Measurements from ENCODE around the gene NUP188.
"Not testable (repeated sequence)": the region's sequence is repeated elsewhere in the genome, so short reads cannot be mapped to it uniquely, and the experiment has no call there.

NUP188 gene

GRCh38 chr9:128946571-128947276 lies 775 bp upstream of the NUP188 start:
- H3K4me3 ChIP-seq (ENCODE audit: low read depth in 1 of 2, low read length in 2 of 2) = peak overlapping the region; percentile 91 to 93

GRCh38 chr9:128947277-128947526 lies 297 bp upstream of the NUP188 start:
- Histone ChIP-seq H3K27me3 (ENCODE audit: low read depth, low read length) (no peaks in the 10 kb centered on the region), H3K9me3 (ENCODE audit: control insufficient read depth in 1 of 2, low read length in 2 of 2) (no peaks in the 10 kb centered on the region), H3K27ac (ENCODE audit: low read length) (peak overlapping the region; percentile 96), H3K4me1 (ENCODE audit: control insufficient read depth in 1 of 2, insufficient read depth in 2 of 2, low read length in 2 of 2) (peaks cover 6 to 17% of the 10 kb centered on the region in 2 donors), H3K4me3 (ENCODE audit: low read depth in 1 of 2, low read length in 2 of 2) (peak overlapping the region; percentile 91 to 93), H3K36me3 (ENCODE audit: control insufficient read depth in 1 of 2, insufficient read depth in 2 of 2, low read length in 2 of 2) (peaks cover 8 to 13% of the 10 kb centered on the region in 2 donors)

More at GRCh38 chr9:128946571-128947276, 775 bp upstream of the NUP188 start:
- Histone ChIP-seq H3K36me3 (ENCODE audit: control insufficient read depth in 1 of 2, insufficient read depth in 2 of 2, low read length in 2 of 2) (peaks cover 8 to 13% of the 10 kb centered on the region in 2 donors), H3K9me3 (ENCODE audit: control insufficient read depth in 1 of 2, low read length in 2 of 2) (no peaks in the 10 kb centered on the region), H3K27ac (ENCODE audit: low read length) (peak overlapping the region; percentile 96), H3K4me1 (ENCODE audit: control insufficient read depth in 1 of 2, insufficient read depth in 2 of 2, low read length in 2 of 2) (peaks cover 6 to 17% of the 10 kb centered on the region in 2 donors), H3K27me3 (ENCODE audit: low read depth, low read length) (no peaks in the 10 kb centered on the region)

GRCh38 chr9:128961403-128961802 lies 13.9 kb downstream of the NUP188 start:
- H3K4me3 ChIP-seq (ENCODE audit: low read depth in 1 of 2, low read length in 2 of 2); H3K4me1 ChIP-seq (ENCODE audit: control insufficient read depth in 1 of 2, insufficient read depth in 2 of 2, low read length in 2 of 2); H3K27me3 ChIP-seq (ENCODE audit: low read depth, low read length); H3K27ac ChIP-seq (ENCODE audit: low read length); H3K9me3 ChIP-seq (ENCODE audit: control insufficient read depth in 1 of 2, low read length in 2 of 2): not testable (repeated sequence)
- peaks cover 20 to 46% of the 10 kb centered on the region in 2 donors for H3K36me3 ChIP-seq (ENCODE audit: control insufficient read depth in 1 of 2, insufficient read depth in 2 of 2, low read length in 2 of 2)

GRCh38 chr9:128969491-128969890 lies 22.0 kb downstream of the NUP188 start:
- Histone ChIP-seq H3K27me3 (ENCODE audit: low read depth, low read length) (no peaks in the 10 kb centered on the region), H3K36me3 (ENCODE audit: control insufficient read depth in 1 of 2, insufficient read depth in 2 of 2, low read length in 2 of 2) (peaks cover 35 to 50% of the 10 kb centered on the region in 2 donors), H3K27ac (ENCODE audit: low read length) (no peak overlapping the region), H3K9me3 (ENCODE audit: control insufficient read depth in 1 of 2, low read length in 2 of 2) (no peaks in the 10 kb centered on the region), H3K4me3 (ENCODE audit: low read depth in 1 of 2, low read length in 2 of 2) (no peak overlapping the region), H3K4me1 (ENCODE audit: control insufficient read depth in 1 of 2, insufficient read depth in 2 of 2, low read length in 2 of 2) (no peaks in the 10 kb centered on the region)

GRCh38 chr9:128972956-128973355 lies 25.5 kb downstream of the NUP188 start:
- peaks cover 37 to 76% of the 10 kb centered on the region in 2 donors for H3K36me3 ChIP-seq (ENCODE audit: control insufficient read depth in 1 of 2, insufficient read depth in 2 of 2, low read length in 2 of 2)

GRCh38 chr9:128979111-128979510 lies 31.6 kb downstream of the NUP188 start:
- no peaks in the 10 kb centered on the region for H3K9me3 ChIP-seq (ENCODE audit: control insufficient read depth in 1 of 2, low read length in 2 of 2)
- no peaks in the 10 kb centered on the region for H3K27me3 ChIP-seq (ENCODE audit: low read depth, low read length)

More at GRCh38 chr9:128972956-128973355, 25.5 kb downstream of the NUP188 start:
- Histone ChIP-seq H3K4me3 (ENCODE audit: low read depth in 1 of 2, low read length in 2 of 2) (no peak overlapping the region), H3K27me3 (ENCODE audit: low read depth, low read length) (no peaks in the 10 kb centered on the region), H3K27ac (ENCODE audit: low read length) (no peak overlapping the region), H3K4me1 (ENCODE audit: control insufficient read depth in 1 of 2, insufficient read depth in 2 of 2, low read length in 2 of 2) (no peaks in the 10 kb centered on the region), H3K9me3 (ENCODE audit: control insufficient read depth in 1 of 2, low read length in 2 of 2) (no peaks in the 10 kb centered on the region)

GRCh38 chr9:128983536-128983935 lies 36.0 kb downstream of the NUP188 start:
- peaks cover 69 to 89% of the 10 kb centered on the region in 2 donors for H3K36me3 ChIP-seq (ENCODE audit: control insufficient read depth in 1 of 2, insufficient read depth in 2 of 2, low read length in 2 of 2)
- H3K27ac ChIP-seq (ENCODE audit: low read length) = no peak overlapping the region
- peaks cover 0 to 5% of the 10 kb centered on the region in 2 donors for H3K4me1 ChIP-seq (ENCODE audit: control insufficient read depth in 1 of 2, insufficient read depth in 2 of 2, low read length in 2 of 2)
- H3K4me3 ChIP-seq (ENCODE audit: low read depth in 1 of 2, low read length in 2 of 2) = no peak overlapping the region
- H3K27me3 ChIP-seq (ENCODE audit: low read depth, low read length) = no peaks in the 10 kb centered on the region
- no peaks in the 10 kb centered on the region for H3K9me3 ChIP-seq (ENCODE audit: control insufficient read depth in 1 of 2, low read length in 2 of 2)

More at GRCh38 chr9:128979111-128979510, 31.6 kb downstream of the NUP188 start:
- H3K36me3 ChIP-seq (ENCODE audit: control insufficient read depth in 1 of 2, insufficient read depth in 2 of 2, low read length in 2 of 2) = peaks cover 37 to 75% of the 10 kb centered on the region in 2 donors
- no peak overlapping the region for H3K27ac ChIP-seq (ENCODE audit: low read length)
- H3K4me3 ChIP-seq (ENCODE audit: low read depth in 1 of 2, low read length in 2 of 2) = no peak overlapping the region
- H3K4me1 ChIP-seq (ENCODE audit: control insufficient read depth in 1 of 2, insufficient read depth in 2 of 2, low read length in 2 of 2) = no peaks in the 10 kb centered on the region

GRCh38 chr9:128986671-128987070 lies 39.2 kb downstream of the NUP188 start:
- Histone ChIP-seq H3K4me3 (ENCODE audit: low read depth in 1 of 2, low read length in 2 of 2) (no peak overlapping the region), H3K4me1 (ENCODE audit: control insufficient read depth in 1 of 2, insufficient read depth in 2 of 2, low read length in 2 of 2) (peaks cover 0 to 5% of the 10 kb centered on the region in 2 donors), H3K36me3 (ENCODE audit: control insufficient read depth in 1 of 2, insufficient read depth in 2 of 2, low read length in 2 of 2) (peaks cover 49 to 77% of the 10 kb centered on the region in 2 donors), H3K9me3 (ENCODE audit: control insufficient read depth in 1 of 2, low read length in 2 of 2) (no peaks in the 10 kb centered on the region), H3K27ac (ENCODE audit: low read length) (no peak overlapping the region), H3K27me3 (ENCODE audit: low read depth, low read length) (no peaks in the 10 kb centered on the region)

GRCh38 chr9:128987805-128988204 lies 40.3 kb downstream of the NUP188 start:
- Histone ChIP-seq H3K36me3 (ENCODE audit: control insufficient read depth in 1 of 2, insufficient read depth in 2 of 2, low read length in 2 of 2) (peaks cover 50 to 74% of the 10 kb centered on the region in 2 donors), H3K4me1 (ENCODE audit: control insufficient read depth in 1 of 2, insufficient read depth in 2 of 2, low read length in 2 of 2) (peaks cover 0 to 5% of the 10 kb centered on the region in 2 donors), H3K27me3 (ENCODE audit: low read depth, low read length) (no peaks in the 10 kb centered on the region), H3K27ac (ENCODE audit: low read length) (peak overlapping the region; percentile 39), H3K4me3 (ENCODE audit: low read depth in 1 of 2, low read length in 2 of 2) (no peak overlapping the region), H3K9me3 (ENCODE audit: control insufficient read depth in 1 of 2, low read length in 2 of 2) (no peaks in the 10 kb centered on the region)

- no peak overlapping the region for H3K27ac ChIP-seq (ENCODE audit: low read length)
Measured at GRCh38 chr9:128992995-128993394, 45.5 kb downstream of the NUP188 start.

GRCh38 chr9:128995791-128996190 lies 48.3 kb downstream of the NUP188 start:
- peaks cover 58 to 83% of the 10 kb centered on the region in 2 donors for H3K36me3 ChIP-seq (ENCODE audit: control insufficient read depth in 1 of 2, insufficient read depth in 2 of 2, low read length in 2 of 2)
- H3K4me3 ChIP-seq (ENCODE audit: low read depth in 1 of 2, low read length in 2 of 2) = no peak overlapping the region
- H3K4me1 ChIP-seq (ENCODE audit: control insufficient read depth in 1 of 2, insufficient read depth in 2 of 2, low read length in 2 of 2) = no peaks in the 10 kb centered on the region
- H3K27me3 ChIP-seq (ENCODE audit: low read depth, low read length) = no peaks in the 10 kb centered on the region
- no peak overlapping the region for H3K27ac ChIP-seq (ENCODE audit: low read length)
- H3K9me3 ChIP-seq (ENCODE audit: control insufficient read depth in 1 of 2, low read length in 2 of 2) = no peaks in the 10 kb centered on the region

More at GRCh38 chr9:128992995-128993394, 45.5 kb downstream of the NUP188 start:
- Histone ChIP-seq H3K36me3 (ENCODE audit: control insufficient read depth in 1 of 2, insufficient read depth in 2 of 2, low read length in 2 of 2) (peaks cover 45 to 71% of the 10 kb centered on the region in 2 donors), H3K4me3 (ENCODE audit: low read depth in 1 of 2, low read length in 2 of 2) (no peak overlapping the region), H3K9me3 (ENCODE audit: control insufficient read depth in 1 of 2, low read length in 2 of 2) (no peaks in the 10 kb centered on the region), H3K4me1 (ENCODE audit: control insufficient read depth in 1 of 2, insufficient read depth in 2 of 2, low read length in 2 of 2) (no peaks in the 10 kb centered on the region), H3K27me3 (ENCODE audit: low read depth, low read length) (no peaks in the 10 kb centered on the region)

- Histone ChIP-seq H3K27ac (ENCODE audit: low read length) (no peak overlapping the region), H3K36me3 (ENCODE audit: control insufficient read depth in 1 of 2, insufficient read depth in 2 of 2, low read length in 2 of 2) (peaks cover 68 to 89% of the 10 kb centered on the region in 2 donors), H3K27me3 (ENCODE audit: low read depth, low read length) (no peaks in the 10 kb centered on the region), H3K4me3 (ENCODE audit: low read depth in 1 of 2, low read length in 2 of 2) (no peak overlapping the region), H3K9me3 (ENCODE audit: control insufficient read depth in 1 of 2, low read length in 2 of 2) (no peaks in the 10 kb centered on the region), H3K4me1 (ENCODE audit: control insufficient read depth in 1 of 2, insufficient read depth in 2 of 2, low read length in 2 of 2) (no peaks in the 10 kb centered on the region)
Measured at GRCh38 chr9:128998462-128998861, 51.0 kb downstream of the NUP188 start.
